Prostate gland (tissue), 2 donors: ENCODE measurements around the gene MPPED1.

Experiments
- CTCF ChIP-seq, 4 experiments: fragments of 200-600 bp in 2 of 4; fragments of 450-650 bp in 2 of 4; sonication (generic) in 2 of 4; IDR thresholded peaks; 1 replicate in 3 of 4; 2 replicates in 1 of 4; pipeline ENCODE4 v1.5.1; 2016 to 2019; ENCODE audit warnings: antibody characterized with exemption in 4 of 4, mild to moderate bottlenecking in 2 of 4, moderate library complexity in 2 of 4
- POLR2A ChIP-seq: fragments of 450-650 bp; IDR thresholded peaks from one replicate; pipeline ENCODE4 v1.6.1; 2016; ENCODE audit warnings: antibody characterized with exemption, mild to moderate bottlenecking
- POLR2AphosphoS5 ChIP-seq: sonication (generic); formaldehyde crosslinking; IDR thresholded peaks from one replicate; pipeline ENCODE4 v1.6.1; 2017; ENCODE audit warnings: antibody characterized with exemption

GRCh38 chr22:43530349-43531201, 118.8 kb downstream of the MPPED1 start:
- TF ChIP-seq POLR2A (no peak), CTCF (IDR thresholded peaks at IDR 0.05) (no peak), POLR2AphosphoS5 (no peak)
